ENCODE results near the gene KRT74. TPM values are rescaled to one million over a fixed set of nuclear protein-coding genes. Genes with fewer than 3 reads are reported as not detected.

KRT74 gene
- total RNA-seq = not detected in 2 replicates

DNA sequence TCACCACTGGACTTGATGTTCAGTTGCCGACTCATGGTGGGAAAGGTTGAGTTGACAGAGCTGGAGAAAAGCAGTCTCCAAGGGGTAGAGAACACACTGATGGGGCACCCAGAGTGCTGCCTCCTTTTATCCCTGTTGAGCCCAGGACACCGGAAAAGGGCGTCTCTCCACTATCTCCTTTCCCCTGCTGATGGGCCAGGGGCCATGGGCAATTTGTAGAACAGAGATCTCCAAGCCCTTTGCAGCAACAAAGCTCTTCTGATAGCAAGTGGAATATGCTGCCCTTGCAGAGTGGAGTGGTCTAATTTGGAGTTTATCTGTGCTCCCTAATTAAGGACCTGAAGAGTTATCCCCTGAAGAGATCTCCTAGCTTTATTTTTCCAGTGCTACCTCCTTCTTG, at the start of gene KRT74:
KRT74 (minus strand) TSS at position 101 of the 400 bp plus-strand sequence; CDS start at position 35, 66 bp downstream.
- Histone ChIP-seq H2AFZ (ENCODE audit: low read length) (no peak within 1 kb of the TSS), H3K4me3 (ENCODE audit: insufficient read depth, low read length) (no peak within 1 kb of the TSS), H3K27ac (ENCODE audit: low read depth, low read length) (no peak within 1 kb of the TSS), H3K27me3 (ENCODE audit: insufficient read depth, low read length) (peaks cover 66% of the 10 kb centered on the region), H3K9me3 (ENCODE audit: low read depth, low read length) (no peaks in the 10 kb centered on the region), H3K4me2 (ENCODE audit: insufficient read depth, low read length) (no peak within 1 kb of the TSS), H4K20me1 (ENCODE audit: insufficient read depth, low read length) (no peaks in the 10 kb centered on the region), H3K36me3 (ENCODE audit: insufficient read depth, low read length) (no peaks in the 10 kb centered on the region), H3K4me1 (ENCODE audit: insufficient read depth, low read length) (no peaks in the 10 kb centered on the region), H3K79me2 (ENCODE audit: insufficient read depth, low read length) (no peaks in the 10 kb centered on the region)
- peak; percentile 59 for DNase-seq (ENCODE audit: insufficient read length, low spot score, missing footprints)
- TF ChIP-seq CTCF (IDR thresholded peaks at IDR 0.05; ENCODE audit: extremely low read depth, low read depth, low read length) = no peak

- Histone ChIP-seq H3K4me2 (ENCODE audit: insufficient read depth, low read length) (no peak overlapping the region), H3K79me2 (ENCODE audit: insufficient read depth, low read length) (no peaks in the 10 kb centered on the region), H3K36me3 (ENCODE audit: insufficient read depth, low read length) (no peaks in the 10 kb centered on the region), H3K27ac (ENCODE audit: low read depth, low read length) (no peak overlapping the region), H3K9me3 (ENCODE audit: low read depth, low read length) (no peaks in the 10 kb centered on the region), H3K4me1 (ENCODE audit: insufficient read depth, low read length) (no peaks in the 10 kb centered on the region), H4K20me1 (ENCODE audit: insufficient read depth, low read length) (no peaks in the 10 kb centered on the region), H3K4me3 (ENCODE audit: insufficient read depth, low read length) (no peak overlapping the region), H3K27me3 (ENCODE audit: insufficient read depth, low read length) (peaks cover 32% of the 10 kb centered on the region), H2AFZ (ENCODE audit: low read length) (no peak overlapping the region)
- DNase-seq (ENCODE audit: insufficient read length, low spot score, missing footprints) = no peak
- TF ChIP-seq CTCF (IDR thresholded peaks at IDR 0.05; ENCODE audit: extremely low read depth, low read depth, low read length) = no peak
Observed at GRCh38 chr12:52622349-52622748, 48.7 kb upstream of the KRT74 start.

- Histone ChIP-seq H3K36me3 (ENCODE audit: insufficient read depth, low read length) (no peaks in the 10 kb centered on the region), H2AFZ (ENCODE audit: low read length) (no peak overlapping the region), H3K27me3 (ENCODE audit: insufficient read depth, low read length) (peaks cover 22% of the 10 kb centered on the region), H4K20me1 (ENCODE audit: insufficient read depth, low read length) (no peaks in the 10 kb centered on the region), H3K4me1 (ENCODE audit: insufficient read depth, low read length) (peaks cover 3% of the 10 kb centered on the region), H3K4me2 (ENCODE audit: insufficient read depth, low read length) (no peak overlapping the region), H3K27ac (ENCODE audit: low read depth, low read length) (no peak overlapping the region), H3K4me3 (ENCODE audit: insufficient read depth, low read length) (no peak overlapping the region), H3K9me3 (ENCODE audit: low read depth, low read length) (no peaks in the 10 kb centered on the region), H3K79me2 (ENCODE audit: insufficient read depth, low read length) (no peaks in the 10 kb centered on the region)
- no peak for TF ChIP-seq CTCF (IDR thresholded peaks at IDR 0.05; ENCODE audit: extremely low read depth, low read depth, low read length)
- DNase-seq (ENCODE audit: insufficient read length, low spot score, missing footprints) = no peak
Observed at GRCh38 chr12:52618866-52619265, 45.2 kb upstream of the KRT74 start.

DNA sequence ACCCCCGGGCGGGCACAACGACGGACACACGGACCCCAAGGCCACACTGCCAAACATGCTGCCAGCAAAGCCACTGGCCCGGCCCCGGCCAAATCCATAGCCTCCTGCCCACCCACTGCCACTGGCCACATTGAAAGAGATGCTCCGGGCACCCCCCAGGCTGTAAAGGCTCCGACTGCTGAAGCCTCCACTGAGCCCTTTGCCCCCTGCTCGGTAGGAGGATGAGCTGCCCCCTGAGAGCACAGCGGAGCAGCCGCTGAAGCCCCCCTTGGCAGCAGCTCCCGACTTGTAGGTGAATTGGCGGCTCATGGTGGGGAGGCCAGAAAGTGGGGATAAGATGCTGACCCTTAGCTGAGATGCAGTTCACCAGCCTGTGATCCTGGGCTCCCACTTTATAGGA, 44.6 kb upstream of the KRT74 start, which contains the start of gene KRT73:
KRT73 (minus strand) TSS at position 344 of the 400 bp plus-strand sequence; CDS start at position 309, 35 bp downstream.
- no peak for DNase-seq (ENCODE audit: insufficient read length, low spot score, missing footprints)
- no peaks in the 10 kb centered on the region for H4K20me1 ChIP-seq (ENCODE audit: insufficient read depth, low read length)
- H3K4me1 ChIP-seq (ENCODE audit: insufficient read depth, low read length) = peaks cover 3% of the 10 kb centered on the region
- H2AFZ ChIP-seq (ENCODE audit: low read length) = no peak within 1 kb of the TSS
- H3K4me3 ChIP-seq (ENCODE audit: insufficient read depth, low read length) = no peak within 1 kb of the TSS
- H3K4me2 ChIP-seq (ENCODE audit: insufficient read depth, low read length) = no peak within 1 kb of the TSS
- no peak for TF ChIP-seq CTCF (IDR thresholded peaks at IDR 0.05; ENCODE audit: extremely low read depth, low read depth, low read length)
- no peaks in the 10 kb centered on the region for H3K79me2 ChIP-seq (ENCODE audit: insufficient read depth, low read length)
- peaks cover 22% of the 10 kb centered on the region for H3K27me3 ChIP-seq (ENCODE audit: insufficient read depth, low read length)
- no peaks in the 10 kb centered on the region for H3K36me3 ChIP-seq (ENCODE audit: insufficient read depth, low read length)
- no peak within 1 kb of the TSS for H3K27ac ChIP-seq (ENCODE audit: low read depth, low read length)
- H3K9me3 ChIP-seq (ENCODE audit: low read depth, low read length) = no peaks in the 10 kb centered on the region
